ENCODE measurements around the gene PINLYP.
A peak's percentile ranks its signal among the peaks of the same experiment; 100 is the strongest.

PINLYP gene

GRCh38 chr19:43607238-43608205 is 31.9 kb downstream of the PINLYP start:
- DNase-seq, result no peak

DNA sequence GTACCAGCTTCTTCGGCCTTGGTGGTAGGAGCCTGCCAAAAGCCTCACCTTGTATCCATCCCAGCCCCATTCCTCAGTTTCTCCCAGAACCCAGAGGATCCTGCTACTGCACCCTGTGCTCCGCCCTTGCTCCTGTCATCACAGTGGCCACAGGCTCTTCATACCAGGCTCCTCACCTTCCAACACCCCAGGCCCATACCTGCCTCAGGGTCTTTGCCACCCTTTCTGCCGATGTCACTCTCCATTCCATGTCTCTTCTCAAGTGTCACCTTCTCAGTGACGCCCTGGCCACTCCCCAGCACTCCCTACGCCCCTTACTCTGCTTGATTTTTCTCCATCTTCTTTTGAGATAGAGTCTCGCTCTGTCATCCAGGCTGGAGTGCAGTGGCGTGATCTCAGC is 34.3 kb downstream of the PINLYP start:
- DNase-seq, result no peak

DNA sequence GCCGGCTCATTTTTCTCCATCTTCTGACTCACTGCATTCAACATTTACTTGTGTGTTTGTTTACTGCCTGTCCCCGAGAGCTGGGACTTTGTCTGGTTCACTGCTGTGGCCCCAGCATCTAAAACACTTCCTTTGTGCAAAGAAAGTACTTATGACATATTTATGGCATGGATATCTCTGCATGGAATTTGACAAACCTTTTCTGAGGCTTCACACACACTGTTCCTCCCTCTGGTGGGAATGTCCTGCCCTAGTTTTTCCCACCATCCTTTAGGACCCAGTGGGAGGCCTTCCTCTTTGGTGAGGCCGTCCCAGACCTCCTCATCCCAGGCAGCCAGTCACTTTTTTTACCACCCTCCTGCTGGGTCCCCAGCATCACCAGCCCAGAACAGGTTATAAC is 34.9 kb downstream of the PINLYP start:
- DNase-seq, result no peak

GRCh38 chr19:43611788-43612187 is 36.2 kb downstream of the PINLYP start, which contains the start of gene SRRM5:
SRRM5 (plus strand) TSS chr19:43612088; CDS start chr19:43612122, 34 bp downstream.
- no peak for DNase-seq

DNA sequence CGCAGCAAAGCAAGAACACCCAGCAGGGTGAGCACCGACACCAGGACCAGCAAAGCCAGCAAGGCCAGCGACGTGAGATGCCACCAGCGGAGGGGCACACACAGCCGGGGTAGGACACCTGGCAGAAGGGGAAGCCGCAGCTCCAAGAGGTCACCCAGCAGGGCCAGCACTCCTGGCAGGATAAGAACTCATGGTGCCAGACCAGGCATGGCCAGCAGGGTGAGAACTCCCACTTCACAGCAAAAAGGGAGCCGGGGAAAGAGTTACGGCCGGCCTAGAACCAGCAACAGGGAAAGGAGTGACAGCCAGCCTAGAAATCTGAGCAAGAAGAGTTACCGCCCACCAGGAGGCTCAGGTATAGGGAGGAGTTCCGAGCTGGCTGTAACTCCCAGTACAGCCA is 36.8 kb downstream of the PINLYP start:
- DNase-seq, result no peak

GRCh38 chr19:43616306-43616705 is 40.7 kb downstream of the PINLYP start:
- DNase-seq, result peak; percentile 25

- no peak for DNase-seq
These were observed 41.4 kb downstream of the PINLYP start for GRCh38 chr19:43616954-43617353.

GRCh38 chr19:43618921-43619261 is 43.3 kb downstream of the PINLYP start:
- peak; percentile 89 for DNase-seq

DNA sequence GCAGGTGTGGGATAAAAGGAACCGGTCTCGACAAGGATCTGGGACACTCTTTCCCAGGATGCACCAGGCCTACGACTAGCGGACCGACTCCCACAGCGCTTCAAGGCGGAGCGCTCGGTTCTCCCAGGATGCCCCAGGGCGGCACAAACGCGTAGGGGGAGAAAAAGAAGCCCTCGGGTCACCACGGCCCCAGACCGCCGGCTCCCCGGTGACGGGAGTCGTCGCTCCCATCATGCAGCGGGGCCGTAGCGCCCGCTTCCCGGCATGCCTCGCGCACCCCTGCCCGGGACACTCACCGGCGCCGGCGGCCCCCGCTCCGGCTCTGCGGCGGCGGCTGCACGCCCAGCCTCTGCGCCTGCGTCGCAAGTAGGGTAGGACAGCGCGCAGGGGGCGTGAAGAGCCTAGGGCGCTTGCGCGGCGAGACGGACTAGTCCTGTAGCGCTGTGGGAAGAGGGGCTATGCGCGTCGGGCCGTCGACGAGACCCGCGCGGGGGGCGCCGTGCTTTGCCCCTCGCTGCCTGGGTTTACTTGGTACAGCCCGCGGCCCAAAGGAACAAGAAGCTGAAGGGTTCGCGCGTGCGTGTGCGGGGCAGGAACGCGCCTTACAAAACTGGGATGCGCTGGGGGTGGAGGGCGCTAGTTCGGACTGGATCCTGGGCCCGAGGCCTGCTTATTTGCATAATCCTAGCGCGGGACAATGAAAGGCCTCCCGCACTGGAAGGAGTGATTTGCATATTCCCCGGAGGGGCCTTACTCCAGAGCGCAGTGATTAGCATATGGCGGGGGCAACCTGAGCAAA is 43.9 kb downstream of the PINLYP start, which contains the start of gene ZNF428:
Gene ZNF428 (minus strand): TSS at position 368 of the 799 bp plus-strand sequence. CDS start 5,325 bp downstream, outside the sequence.
- peak; percentile 93 for DNase-seq

DNA sequence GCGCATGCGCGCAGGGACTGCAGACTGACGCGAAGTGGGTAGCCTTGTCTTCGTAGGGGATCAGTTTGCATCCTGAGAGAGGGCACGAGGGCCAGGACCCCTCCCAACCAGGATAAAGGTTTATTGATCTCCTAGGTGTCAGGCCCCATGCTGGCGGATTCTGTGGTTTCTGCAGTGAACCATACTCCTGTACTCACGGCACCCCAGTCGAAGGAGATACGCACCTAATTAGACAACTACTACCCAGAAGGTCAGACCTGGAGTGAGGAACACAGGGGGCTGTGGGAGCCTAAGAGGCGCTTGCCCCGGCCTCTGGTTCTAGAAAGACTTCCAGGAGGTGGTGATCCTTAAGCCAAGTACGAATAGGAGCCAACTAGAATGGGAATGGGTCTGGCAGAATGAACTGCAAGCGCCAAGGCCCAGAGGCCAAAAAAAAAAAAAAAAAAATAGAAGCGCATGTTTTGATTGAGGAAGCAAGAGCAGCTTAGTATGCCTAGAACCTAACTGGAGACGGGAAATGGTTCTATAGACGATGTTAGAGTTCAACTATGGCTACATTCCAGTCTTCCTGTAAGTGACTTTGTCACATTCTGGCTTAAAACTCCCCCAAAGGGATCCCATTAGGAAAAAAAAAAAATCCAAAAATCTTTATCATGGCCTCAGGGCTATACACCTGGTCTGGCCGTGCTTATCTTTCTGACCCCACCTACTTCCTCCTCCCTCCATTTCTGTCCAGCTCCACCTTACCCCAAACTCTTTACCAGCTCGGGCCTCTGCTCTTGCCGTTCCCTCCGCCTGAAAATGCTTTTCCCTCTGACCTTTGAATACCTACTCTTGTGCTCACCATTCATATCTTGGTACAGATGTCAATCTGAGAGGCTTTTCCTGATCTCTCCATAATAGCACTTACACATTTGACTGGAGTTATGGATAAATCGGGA is 44.7 kb downstream of the PINLYP start:
- no peak for DNase-seq

DNA sequence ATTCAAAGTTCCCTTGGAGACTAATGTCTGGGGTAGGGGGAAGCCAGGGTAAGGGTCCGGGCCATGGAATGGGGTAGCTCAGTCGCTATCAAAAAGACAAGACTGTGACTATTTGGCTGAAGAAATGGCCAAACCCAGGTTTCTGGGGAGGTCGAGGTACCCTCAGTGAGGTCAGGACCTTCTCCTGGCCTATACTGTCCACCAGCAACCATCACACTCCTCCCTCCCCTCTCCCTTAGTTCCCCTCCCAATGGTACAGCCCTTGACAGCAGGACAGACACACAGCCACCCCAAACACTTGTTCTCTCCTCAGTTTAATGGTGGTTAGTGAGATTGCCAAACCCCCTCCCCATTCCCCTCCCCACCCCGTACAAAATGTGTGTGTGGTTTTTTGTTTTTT is 46.5 kb downstream of the PINLYP start:
- DNase-seq, result no peak

DNA sequence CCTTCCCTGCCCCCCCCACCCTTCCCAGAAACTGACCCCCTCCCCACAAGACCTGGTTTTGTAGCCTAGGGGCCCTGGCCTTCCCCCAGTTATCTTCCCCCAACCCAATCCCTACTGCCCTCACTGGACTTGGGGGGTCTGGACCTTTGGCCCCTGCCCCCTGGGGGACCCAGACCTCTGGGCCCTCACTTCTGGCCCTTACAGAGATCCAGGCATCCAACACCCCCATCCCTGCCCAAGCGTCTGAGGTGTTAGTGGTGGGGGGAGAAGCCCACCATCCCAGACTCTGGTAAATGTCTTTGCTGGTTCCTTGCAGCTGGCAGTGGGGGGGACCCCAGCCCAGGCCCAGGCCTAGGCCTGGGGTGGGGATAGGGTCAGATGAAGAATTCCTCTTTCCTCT is 47.4 kb downstream of the PINLYP start:
- no peak for DNase-seq

DNA sequence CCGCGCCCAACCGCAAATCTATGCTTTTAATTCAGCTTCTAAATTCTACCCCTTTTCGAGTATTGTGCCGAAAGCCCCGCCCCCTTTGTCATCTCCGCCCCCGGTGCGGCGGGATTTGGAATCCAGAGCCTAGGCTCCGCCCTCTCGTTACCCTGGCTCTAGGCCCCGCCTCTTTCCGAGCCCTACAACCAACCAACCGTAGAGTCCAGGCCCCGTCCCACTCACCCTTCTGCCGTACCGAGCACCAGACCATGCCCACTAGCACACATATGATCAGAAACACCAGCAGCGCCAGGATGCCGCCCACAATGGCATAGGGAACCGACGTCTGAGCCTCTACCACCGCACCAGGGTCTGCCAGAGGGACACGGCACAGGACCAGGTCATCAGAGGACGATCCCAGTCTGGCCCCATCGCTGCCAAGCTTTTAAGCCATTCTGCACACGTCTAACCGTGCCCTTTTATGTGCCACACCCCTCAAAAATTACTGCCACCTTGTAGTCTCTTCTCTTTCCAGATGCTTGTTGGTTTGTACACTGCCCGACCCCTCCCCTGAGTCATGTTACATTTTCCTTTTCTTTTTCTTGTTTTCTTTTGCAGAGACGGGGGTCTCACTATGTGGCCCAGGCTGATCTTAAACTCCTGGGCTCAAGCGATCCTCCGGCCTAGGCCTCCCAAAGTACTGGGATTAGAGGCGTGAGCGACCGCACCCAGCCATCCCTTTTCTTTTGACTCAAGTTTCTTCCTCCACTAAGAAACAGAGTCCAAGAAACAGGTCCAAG is 48.5 kb downstream of the PINLYP start:
- peak; percentile 41 for DNase-seq

- DNase-seq, result peak; percentile 92
These were observed 49.3 kb downstream of the PINLYP start for GRCh38 chr19:43624933-43625332.

DNA sequence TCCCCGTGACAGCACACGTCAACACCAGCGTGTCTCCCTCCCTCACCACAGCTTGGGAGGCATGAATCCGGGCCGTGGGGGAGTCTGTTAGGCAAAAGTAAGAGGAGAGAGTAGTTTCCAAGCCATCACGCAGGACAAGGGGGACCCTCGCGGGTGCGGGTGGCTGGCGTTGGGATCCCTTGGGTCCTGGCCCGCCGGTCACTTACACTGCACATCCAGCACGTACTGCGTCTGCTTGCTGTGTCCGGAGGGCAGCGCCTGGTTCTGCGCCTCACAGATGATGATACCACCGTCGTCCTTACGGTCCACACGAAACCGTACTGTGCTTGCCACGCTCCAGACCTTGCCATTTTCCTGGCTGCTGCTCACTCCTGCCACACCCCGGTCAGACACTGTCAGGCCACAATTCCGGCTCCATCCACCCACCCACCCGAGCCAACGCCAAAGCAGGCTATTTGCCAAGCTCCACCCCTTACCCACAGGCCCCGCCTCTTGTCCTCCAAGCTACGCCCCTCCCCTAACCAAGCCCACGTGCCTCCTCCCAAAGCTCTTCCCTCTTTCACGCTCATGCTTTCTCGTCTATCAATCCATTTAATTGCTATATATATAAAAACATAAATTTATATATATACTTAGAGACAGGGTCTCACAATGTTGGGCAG is 50.4 kb downstream of the PINLYP start:
- DNase-seq, result peak; percentile 68

GRCh38 chr19:43626838-43627237 is 51.2 kb downstream of the PINLYP start:
- DNase-seq, result no peak

DNA sequence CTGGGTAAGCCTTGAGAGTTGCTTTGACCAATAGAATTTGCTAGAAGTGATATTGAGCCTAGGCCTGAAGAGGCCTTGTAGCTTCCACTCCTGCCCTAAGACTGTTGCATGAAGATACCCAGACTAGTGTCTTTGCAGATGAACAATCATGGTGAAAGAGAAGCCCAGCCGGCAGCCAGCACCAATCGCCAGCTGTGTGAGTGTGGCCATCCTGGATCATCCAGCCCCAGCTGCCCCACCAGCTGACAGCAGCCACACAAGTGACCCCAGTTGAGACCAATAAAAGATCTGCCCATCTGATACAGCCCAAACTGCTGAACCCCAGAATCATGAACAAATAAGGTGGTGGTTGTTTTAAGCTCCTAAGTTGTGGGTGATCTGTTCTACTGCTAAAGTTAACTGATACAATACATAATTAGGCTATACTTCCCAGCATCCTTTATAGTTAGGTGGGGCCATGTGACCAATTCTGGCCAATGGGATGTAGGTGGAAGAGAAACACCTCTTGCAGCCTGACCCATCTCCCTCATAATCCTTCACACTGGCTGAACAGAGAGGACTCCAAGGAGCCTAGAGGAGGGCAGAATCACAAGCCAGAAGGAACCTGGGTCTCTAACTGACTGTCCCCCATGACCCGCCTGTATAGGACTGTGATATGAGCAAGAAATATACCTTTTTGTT is 53.2 kb downstream of the PINLYP start:
- DNase-seq, result no peak

DNA sequence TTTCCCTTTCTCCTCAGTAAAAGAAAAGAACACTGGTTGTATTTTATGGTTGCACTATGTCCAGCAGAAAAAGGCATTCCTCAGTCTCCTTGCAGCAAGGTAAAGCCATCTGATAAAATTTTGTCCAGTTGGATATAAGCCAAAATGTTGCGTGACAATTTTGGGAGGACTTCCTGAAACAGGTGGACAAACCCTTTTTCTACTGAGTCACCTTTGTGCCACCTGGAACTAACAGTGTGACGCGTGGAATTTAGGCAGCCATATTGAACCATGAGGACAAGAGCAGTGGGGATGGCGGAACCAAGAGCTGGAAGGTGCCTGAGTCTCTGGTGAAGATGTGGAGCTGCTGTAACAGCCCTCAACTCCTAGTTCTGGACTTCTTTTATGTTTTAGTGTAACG is 55.9 kb downstream of the PINLYP start:
- DNase-seq, result no peak
